ENCODE results near the gene SHH.

DNA sequence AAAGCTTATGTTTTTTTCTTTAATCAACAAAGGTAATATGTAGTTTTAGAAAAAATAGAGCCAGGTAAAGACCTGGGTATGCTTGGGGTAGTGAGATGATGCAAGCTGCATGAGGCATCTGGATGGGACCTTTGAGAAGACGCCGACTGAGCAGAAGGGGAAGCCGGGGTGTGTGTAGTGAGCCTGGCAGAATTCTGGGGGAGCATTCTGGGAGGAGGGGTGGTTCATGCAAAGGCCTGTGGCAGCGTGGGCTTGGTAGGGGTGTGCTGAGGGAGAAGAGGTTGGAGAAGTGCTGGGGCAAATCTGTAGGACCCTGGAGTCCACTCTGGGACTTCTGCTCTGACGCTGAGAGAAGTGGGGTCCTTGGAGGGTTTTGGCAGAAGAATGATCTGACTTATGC lies 33.9 kb upstream of the SHH start:
- TF ChIP-seq SMC3 (conservative IDR thresholded peaks at IDR 0.05; ENCODE audit: poor library complexity) (no peak), EP300 (conservative IDR thresholded peaks at IDR 0.05; ENCODE audit: poor library complexity, severe bottlenecking) (no peak), EZH2 (IDR thresholded peaks at IDR 0.05; ENCODE audit: borderline replicate concordance, insufficient read depth, low read length, poor library complexity, severe bottlenecking) (no peak), POLR2AphosphoS5 (IDR thresholded peaks at IDR 0.05) (no peak), MXI1 (conservative IDR thresholded peaks at IDR 0.05; ENCODE audit: poor library complexity, severe bottlenecking) (no peak), TAF1 (IDR thresholded peaks at IDR 0.05; ENCODE audit: low read depth) (no peak)
- TF ChIP-seq, protein P1, sequence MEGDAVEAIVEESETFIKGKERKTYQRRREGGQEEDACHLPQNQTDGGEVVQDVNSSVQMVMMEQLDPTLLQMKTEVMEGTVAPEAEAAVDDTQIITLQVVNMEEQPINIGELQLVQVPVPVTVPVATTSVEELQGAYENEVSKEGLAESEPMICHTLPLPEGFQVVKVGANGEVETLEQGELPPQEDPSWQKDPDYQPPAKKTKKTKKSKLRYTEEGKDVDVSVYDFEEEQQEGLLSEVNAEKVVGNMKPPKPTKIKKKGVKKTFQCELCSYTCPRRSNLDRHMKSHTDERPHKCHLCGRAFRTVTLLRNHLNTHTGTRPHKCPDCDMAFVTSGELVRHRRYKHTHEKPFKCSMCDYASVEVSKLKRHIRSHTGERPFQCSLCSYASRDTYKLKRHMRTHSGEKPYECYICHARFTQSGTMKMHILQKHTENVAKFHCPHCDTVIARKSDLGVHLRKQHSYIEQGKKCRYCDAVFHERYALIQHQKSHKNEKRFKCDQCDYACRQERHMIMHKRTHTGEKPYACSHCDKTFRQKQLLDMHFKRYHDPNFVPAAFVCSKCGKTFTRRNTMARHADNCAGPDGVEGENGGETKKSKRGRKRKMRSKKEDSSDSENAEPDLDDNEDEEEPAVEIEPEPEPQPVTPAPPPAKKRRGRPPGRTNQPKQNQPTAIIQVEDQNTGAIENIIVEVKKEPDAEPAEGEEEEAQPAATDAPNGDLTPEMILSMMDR (IDR thresholded peaks at IDR 0.05; ENCODE audit: poor library complexity, severe bottlenecking): no peak
- TF ChIP-seq, protein P2, sequence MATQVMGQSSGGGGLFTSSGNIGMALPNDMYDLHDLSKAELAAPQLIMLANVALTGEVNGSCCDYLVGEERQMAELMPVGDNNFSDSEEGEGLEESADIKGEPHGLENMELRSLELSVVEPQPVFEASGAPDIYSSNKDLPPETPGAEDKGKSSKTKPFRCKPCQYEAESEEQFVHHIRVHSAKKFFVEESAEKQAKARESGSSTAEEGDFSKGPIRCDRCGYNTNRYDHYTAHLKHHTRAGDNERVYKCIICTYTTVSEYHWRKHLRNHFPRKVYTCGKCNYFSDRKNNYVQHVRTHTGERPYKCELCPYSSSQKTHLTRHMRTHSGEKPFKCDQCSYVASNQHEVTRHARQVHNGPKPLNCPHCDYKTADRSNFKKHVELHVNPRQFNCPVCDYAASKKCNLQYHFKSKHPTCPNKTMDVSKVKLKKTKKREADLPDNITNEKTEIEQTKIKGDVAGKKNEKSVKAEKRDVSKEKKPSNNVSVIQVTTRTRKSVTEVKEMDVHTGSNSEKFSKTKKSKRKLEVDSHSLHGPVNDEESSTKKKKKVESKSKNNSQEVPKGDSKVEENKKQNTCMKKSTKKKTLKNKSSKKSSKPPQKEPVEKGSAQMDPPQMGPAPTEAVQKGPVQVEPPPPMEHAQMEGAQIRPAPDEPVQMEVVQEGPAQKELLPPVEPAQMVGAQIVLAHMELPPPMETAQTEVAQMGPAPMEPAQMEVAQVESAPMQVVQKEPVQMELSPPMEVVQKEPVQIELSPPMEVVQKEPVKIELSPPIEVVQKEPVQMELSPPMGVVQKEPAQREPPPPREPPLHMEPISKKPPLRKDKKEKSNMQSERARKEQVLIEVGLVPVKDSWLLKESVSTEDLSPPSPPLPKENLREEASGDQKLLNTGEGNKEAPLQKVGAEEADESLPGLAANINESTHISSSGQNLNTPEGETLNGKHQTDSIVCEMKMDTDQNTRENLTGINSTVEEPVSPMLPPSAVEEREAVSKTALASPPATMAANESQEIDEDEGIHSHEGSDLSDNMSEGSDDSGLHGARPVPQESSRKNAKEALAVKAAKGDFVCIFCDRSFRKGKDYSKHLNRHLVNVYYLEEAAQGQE (IDR thresholded peaks at IDR 0.05; ENCODE audit: borderline replicate concordance): no peak
